MG63 (cell line): Measurements from ENCODE around the gene KCNH1. TPM values are rescaled to one million over a fixed set of nuclear protein-coding genes. Genes with fewer than 3 reads are reported as not detected.

Experiments
- DNase-seq: peaks from one replicate; pipeline ENCODE4 v3.0.0-alpha.2; 2020
- H3K27me3 ChIP-seq: fragments of 250-450 bp; sonication (Bioruptor Pico); 2 replicates; pipeline ENCODE4 v1.5.1; 2020; ENCODE audit warnings: mild to moderate bottlenecking, moderate library complexity
- H3K36me3 ChIP-seq: fragments of 250-450 bp; sonication (Bioruptor Pico); 2 replicates; pipeline ENCODE4 v1.5.1; 2020; ENCODE audit warnings: mild to moderate bottlenecking, moderate library complexity
- H3K4me3 ChIP-seq: fragments of 250-450 bp; sonication (Bioruptor Pico); 2 replicates; pipeline ENCODE4 v1.5.1; 2020; ENCODE audit warnings: mild to moderate bottlenecking, moderate library complexity
- H3K9me3 ChIP-seq: fragments of 250-450 bp; sonication (Bioruptor Pico); 2 replicates; pipeline ENCODE4 v1.5.1; 2020; ENCODE audit warnings: mild to moderate bottlenecking, moderate library complexity
- total RNA-seq: library from RNA; depleted of rRNA; stranded (reverse); fragments of >200 nt; shearing (Covaris generic); gene quantifications from 2 replicates; pipeline ENCODE4 v1.2.3, GENCODE V29; 2014; ENCODE audit warnings: low replicate concordance

KCNH1 gene
- total RNA-seq, 1 experiment from 2014 or later: not detected

- DNase-seq: no peak
- H3K4me3 ChIP-seq: no peak overlapping the region
- H3K27me3 ChIP-seq: no peaks in the 10 kb centered on the region
- no peaks in the 10 kb centered on the region for H3K9me3 ChIP-seq
- no peaks in the 10 kb centered on the region for H3K36me3 ChIP-seq
Observed at GRCh38 chr1:210748796-210749195, 385.2 kb downstream of the KCNH1 start.

GRCh38 chr1:210747890-210748289 lies 386.1 kb downstream of the KCNH1 start:
- H3K4me3 ChIP-seq: no peak overlapping the region
- no peak for DNase-seq
- no peaks in the 10 kb centered on the region for H3K9me3 ChIP-seq
- H3K36me3 ChIP-seq: no peaks in the 10 kb centered on the region
- no peaks in the 10 kb centered on the region for H3K27me3 ChIP-seq

DNA sequence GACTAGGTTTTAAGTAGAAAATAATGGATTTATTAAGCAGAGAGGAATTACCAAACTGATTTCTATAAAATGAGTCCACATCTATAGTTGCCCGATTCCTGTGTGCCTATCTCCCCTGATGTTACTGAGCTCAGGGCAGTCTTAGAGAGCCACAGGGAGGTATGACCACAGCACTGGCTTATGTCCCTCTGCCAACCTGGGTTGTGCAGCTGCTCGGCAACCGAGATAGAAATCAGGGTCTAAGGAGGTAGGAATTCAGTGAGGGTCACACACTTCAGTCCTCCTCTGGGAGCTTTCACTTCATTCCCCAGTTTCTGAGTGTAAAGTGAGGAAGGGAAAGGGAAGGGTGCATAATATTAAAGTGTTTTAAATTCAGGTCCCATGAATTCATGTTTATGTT lies 386.8 kb downstream of the KCNH1 start:
- no peak overlapping the region for H3K4me3 ChIP-seq
- no peaks in the 10 kb centered on the region for H3K9me3 ChIP-seq
- H3K36me3 ChIP-seq: no peaks in the 10 kb centered on the region
- H3K27me3 ChIP-seq: no peaks in the 10 kb centered on the region
- DNase-seq: no peak

GRCh38 chr1:210746024-210746731 lies 387.8 kb downstream of the KCNH1 start:
- H3K27me3 ChIP-seq: no peaks in the 10 kb centered on the region
- no peaks in the 10 kb centered on the region for H3K9me3 ChIP-seq
- no peaks in the 10 kb centered on the region for H3K36me3 ChIP-seq
- no peak overlapping the region for H3K4me3 ChIP-seq
- DNase-seq: no peak

DNA sequence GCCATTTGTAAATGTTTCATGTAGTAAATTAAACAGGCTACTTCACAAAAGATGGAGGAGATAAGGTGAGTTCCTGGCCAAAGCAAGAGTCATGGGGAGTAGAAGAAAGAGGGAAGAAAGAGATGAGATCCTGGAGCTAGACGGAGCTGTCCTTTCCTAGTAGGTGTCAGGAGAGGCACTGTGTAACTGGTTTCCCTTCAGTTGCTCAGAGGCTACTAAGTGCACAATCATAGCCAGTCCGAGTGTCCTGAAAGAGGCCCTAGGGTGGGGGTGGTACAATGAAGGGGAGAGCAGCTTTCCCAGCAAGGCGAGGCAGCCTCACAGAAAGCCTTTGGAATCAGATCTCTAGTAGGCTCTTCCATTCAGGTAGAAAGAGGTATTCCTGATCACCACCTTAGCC lies 390.9 kb downstream of the KCNH1 start:
- Histone ChIP-seq H3K9me3 (no peaks in the 10 kb centered on the region), H3K27me3 (no peaks in the 10 kb centered on the region), H3K4me3 (no peak overlapping the region), H3K36me3 (no peaks in the 10 kb centered on the region)
- no peak for DNase-seq

DNA sequence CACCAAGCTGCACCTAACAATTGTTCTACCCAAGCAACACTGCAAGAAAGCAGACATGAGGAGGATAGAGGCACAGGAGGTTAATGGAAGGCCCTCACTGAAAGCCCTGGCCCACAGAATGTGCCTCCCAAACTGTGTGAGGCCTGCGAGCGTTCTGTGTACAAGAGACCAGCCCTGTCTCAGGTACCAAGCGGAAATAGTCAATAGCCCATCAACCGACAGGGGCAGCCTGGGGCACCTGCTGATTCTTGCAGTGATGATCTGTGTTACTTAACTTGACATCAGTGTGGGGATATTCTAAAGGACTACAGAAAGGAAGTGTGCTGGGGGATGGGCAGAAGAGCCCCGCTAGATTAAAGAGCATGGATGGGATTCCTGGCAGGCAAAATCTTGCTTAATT lies 392.4 kb downstream of the KCNH1 start:
- H3K4me3 ChIP-seq: no peak overlapping the region
- no peak for DNase-seq
- no peaks in the 10 kb centered on the region for H3K9me3 ChIP-seq
- no peaks in the 10 kb centered on the region for H3K36me3 ChIP-seq
- no peaks in the 10 kb centered on the region for H3K27me3 ChIP-seq

- Histone ChIP-seq H3K9me3 (no peaks in the 10 kb centered on the region), H3K27me3 (no peaks in the 10 kb centered on the region), H3K36me3 (no peaks in the 10 kb centered on the region), H3K4me3 (no peak overlapping the region)
- DNase-seq: no peak
Observed at GRCh38 chr1:210739627-210740026, 394.3 kb downstream of the KCNH1 start.

DNA sequence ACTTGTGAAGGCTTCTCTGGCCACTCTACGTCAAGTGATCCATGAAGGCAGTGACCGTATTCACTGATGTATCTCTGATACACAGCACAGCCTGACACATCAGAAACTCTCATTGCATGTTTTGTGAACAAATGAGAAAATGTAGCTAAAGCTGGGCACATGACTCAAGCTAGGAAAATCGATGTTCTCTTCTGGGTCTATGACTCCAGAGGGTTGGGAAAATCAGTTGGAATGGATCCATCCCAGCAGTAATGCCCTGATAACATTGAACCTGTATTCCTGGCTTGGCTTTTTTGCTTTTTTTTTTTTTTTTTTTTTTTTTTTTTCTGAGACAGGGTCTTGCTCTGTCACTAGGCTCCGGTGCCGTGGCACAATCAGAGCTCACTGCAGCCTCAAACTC lies 395.7 kb downstream of the KCNH1 start:
- H3K4me3 ChIP-seq: no peak overlapping the region
- H3K9me3 ChIP-seq: no peaks in the 10 kb centered on the region
- no peak for DNase-seq
- H3K27me3 ChIP-seq: no peaks in the 10 kb centered on the region
- H3K36me3 ChIP-seq: no peaks in the 10 kb centered on the region

- no peak for DNase-seq
- Histone ChIP-seq H3K27me3 (no peaks in the 10 kb centered on the region), H3K9me3 (no peaks in the 10 kb centered on the region), H3K4me3 (no peak overlapping the region), H3K36me3 (no peaks in the 10 kb centered on the region)
Observed at GRCh38 chr1:210736713-210737112, 397.2 kb downstream of the KCNH1 start.

- Histone ChIP-seq H3K9me3 (no peaks in the 10 kb centered on the region), H3K36me3 (no peaks in the 10 kb centered on the region), H3K4me3 (no peak overlapping the region), H3K27me3 (no peaks in the 10 kb centered on the region; the same call in 1 of the 2 replicates)
- no peak for DNase-seq
Observed at GRCh38 chr1:210731597-210731996, 402.4 kb downstream of the KCNH1 start.

DNA sequence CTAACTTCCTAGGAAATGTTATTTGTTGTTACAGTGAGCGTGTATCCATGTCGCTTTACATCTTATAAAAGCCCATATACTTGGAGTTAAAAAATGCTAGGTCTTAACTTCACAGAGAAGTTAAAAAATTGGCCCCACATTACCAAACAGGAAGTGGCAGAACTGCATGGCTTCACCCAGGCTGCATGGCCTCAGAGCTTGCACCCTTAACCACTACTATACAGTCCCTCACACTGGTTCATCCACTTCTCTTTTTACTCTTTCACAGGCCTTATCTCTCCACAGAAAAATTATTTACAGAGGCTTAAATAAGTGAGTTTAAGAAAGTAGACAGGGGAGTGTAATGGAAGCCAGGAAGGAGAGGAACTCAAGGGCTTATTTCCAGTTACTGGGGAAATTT lies 402.8 kb downstream of the KCNH1 start:
- Histone ChIP-seq H3K4me3 (no peak overlapping the region), H3K27me3 (no peaks in the 10 kb centered on the region; the same call in 1 of the 2 replicates), H3K36me3 (no peaks in the 10 kb centered on the region), H3K9me3 (no peaks in the 10 kb centered on the region)
- no peak for DNase-seq

DNA sequence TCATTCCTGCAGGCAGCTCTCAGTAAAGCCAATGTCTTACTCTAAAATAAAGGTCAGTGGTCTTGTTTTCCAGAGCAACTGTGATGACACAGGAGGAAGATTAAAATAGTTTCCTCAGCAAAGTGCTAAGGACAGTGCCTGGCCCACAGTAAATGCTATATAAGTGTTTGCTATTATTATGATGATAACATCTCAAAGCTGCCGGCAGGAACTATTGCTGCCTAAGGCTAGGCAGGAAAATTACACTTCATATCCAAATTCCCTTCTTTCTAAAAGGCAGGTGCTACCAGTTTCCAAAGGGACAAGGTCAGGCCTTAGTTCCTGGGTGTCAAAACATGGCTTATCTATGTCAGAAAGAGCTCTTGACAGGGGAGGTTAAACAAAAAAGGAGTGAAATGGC lies 403.9 kb downstream of the KCNH1 start:
- Histone ChIP-seq H3K9me3 (no peaks in the 10 kb centered on the region), H3K4me3 (no peak overlapping the region), H3K36me3 (no peaks in the 10 kb centered on the region), H3K27me3 (no peaks in the 10 kb centered on the region; the same call in 1 of the 2 replicates)
- DNase-seq: no peak

GRCh38 chr1:210728437-210729149 lies 405.4 kb downstream of the KCNH1 start:
- H3K27me3 ChIP-seq: no peaks in the 10 kb centered on the region; the same call in 1 of the 2 replicates
- no peaks in the 10 kb centered on the region for H3K36me3 ChIP-seq
- no peak for DNase-seq
- no peaks in the 10 kb centered on the region for H3K9me3 ChIP-seq
- no peak overlapping the region for H3K4me3 ChIP-seq

DNA sequence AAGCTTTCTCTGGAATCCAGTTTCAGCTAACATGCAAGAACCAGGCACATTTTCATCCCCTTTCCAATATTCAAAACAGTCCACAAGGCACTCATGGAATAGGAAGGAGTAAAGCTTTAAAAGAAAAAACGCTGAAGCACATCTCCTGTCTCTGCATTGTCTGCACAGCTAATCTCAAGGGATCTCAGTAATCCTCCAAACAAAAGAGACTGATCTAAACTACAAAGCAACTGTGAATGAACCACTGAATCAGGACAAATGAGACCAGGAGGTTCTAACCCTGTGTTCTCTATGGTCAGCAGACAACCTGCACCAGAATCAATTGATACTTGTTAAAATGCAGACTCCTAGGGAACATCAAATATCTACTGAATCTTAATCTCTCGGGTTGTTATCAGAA lies 406.2 kb downstream of the KCNH1 start:
- H3K27me3 ChIP-seq: no peaks in the 10 kb centered on the region; the same call in 1 of the 2 replicates
- no peak overlapping the region for H3K4me3 ChIP-seq
- no peak for DNase-seq
- H3K36me3 ChIP-seq: no peaks in the 10 kb centered on the region
- H3K9me3 ChIP-seq: no peaks in the 10 kb centered on the region

DNA sequence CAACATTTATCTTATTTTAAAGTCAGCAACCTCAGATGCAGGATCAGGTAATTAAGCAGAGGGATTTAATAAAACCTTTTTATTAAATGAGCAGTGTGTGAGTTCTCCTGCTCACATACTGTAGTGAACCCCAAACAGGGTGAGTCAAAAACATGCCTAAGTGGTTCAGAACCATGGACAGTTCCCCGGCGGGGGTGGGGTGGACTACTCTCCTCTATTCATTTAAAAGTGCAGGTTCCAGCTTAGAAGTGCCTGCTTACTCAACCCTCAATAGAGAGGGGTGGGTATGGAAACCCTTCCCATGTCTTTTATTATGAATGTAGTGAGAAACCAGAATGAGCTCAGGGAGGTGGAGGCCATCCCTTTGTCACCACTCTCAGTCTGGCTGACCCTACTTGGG lies 407.3 kb downstream of the KCNH1 start:
- DNase-seq: peak; percentile 36
- no peak overlapping the region for H3K4me3 ChIP-seq
- H3K9me3 ChIP-seq: no peaks in the 10 kb centered on the region
- no peaks in the 10 kb centered on the region for H3K36me3 ChIP-seq
- no peaks in the 10 kb centered on the region; the same call in 1 of the 2 replicates for H3K27me3 ChIP-seq

- Histone ChIP-seq H3K36me3 (no peaks in the 10 kb centered on the region), H3K9me3 (no peaks in the 10 kb centered on the region), H3K4me3 (no peak overlapping the region), H3K27me3 (no peaks in the 10 kb centered on the region; the same call in 1 of the 2 replicates)
- DNase-seq: no peak
Observed at GRCh38 chr1:210724768-210725167, 409.2 kb downstream of the KCNH1 start.

DNA sequence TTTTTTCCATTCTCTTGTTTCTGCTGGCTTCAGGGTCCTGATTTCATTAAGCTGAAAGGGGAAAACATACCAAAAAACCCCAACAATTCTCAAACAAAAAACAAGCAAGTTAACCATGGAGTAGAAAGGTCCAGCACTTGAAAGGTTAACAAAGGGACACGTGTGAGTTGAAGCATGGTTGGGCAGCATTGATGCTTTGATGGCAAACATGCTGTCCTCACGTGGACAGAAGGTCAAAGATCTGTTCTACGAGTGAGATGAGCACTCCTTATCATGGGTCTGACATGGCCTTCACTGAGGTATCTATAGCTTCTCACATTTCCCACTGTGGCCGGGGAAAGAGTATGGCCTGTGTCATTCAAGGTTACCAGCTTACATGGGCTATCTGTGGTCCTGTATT lies 410.3 kb downstream of the KCNH1 start:
- Histone ChIP-seq H3K4me3 (no peak overlapping the region), H3K36me3 (no peaks in the 10 kb centered on the region), H3K9me3 (no peaks in the 10 kb centered on the region), H3K27me3 (no peaks in the 10 kb centered on the region; the same call in 1 of the 2 replicates)
- no peak for DNase-seq
